Natural killer cell (primary cell): ENCODE data around the gene STK25. TPM values are rescaled to one million over a fixed set of nuclear protein-coding genes. Genes with fewer than 3 reads are reported as not detected.

ENCODE experiments used
- ATAC-seq, 3 donors: fragments of 150-1000 bp in 2 of 3; fragments of 200-7000 bp in 1 of 3; cut with Tn5 transposase; 1 replicate in 1 of 3; 2 replicates in 2 of 3; pipeline ENCODE4 v1.10.0; 2021; ENCODE audit warnings: mild to moderate bottlenecking in 2 of 3, moderate library complexity in 2 of 3
- DNase-seq, 2 donors: peaks; one replicate each; pipeline versions ENCODE4 v3.0.0 to v3.0.0-alpha.2; 2013 to 2021; ENCODE audit warnings: mixed read lengths in 1 of 2
- H3K27ac ChIP-seq: one replicate; pipeline ENCODE4 v1.5.1; 2013; ENCODE audit warnings: mild to moderate bottlenecking, low read length
- H3K27me3 ChIP-seq: one replicate; pipeline ENCODE4 v1.6.1; 2013; ENCODE audit warnings: low read length; ENCODE audit not compliant: control insufficient read depth, insufficient read depth
- H3K36me3 ChIP-seq: one replicate; pipeline ENCODE4 v1.6.1; 2013; ENCODE audit warnings: low read length; ENCODE audit not compliant: control insufficient read depth, insufficient read depth
- H3K4me1 ChIP-seq: one replicate; pipeline ENCODE4 v1.6.1; 2013; ENCODE audit warnings: low read length; ENCODE audit not compliant: control insufficient read depth, insufficient read depth
- H3K4me3 ChIP-seq: one replicate; pipeline ENCODE4 v1.5.1; 2013; ENCODE audit warnings: low read length
- H3K9me3 ChIP-seq: one replicate; pipeline ENCODE4 v1.6.1; 2013; ENCODE audit warnings: low read length; ENCODE audit not compliant: control insufficient read depth, insufficient read depth
- H3K27ac Mint-ChIP-seq, 2 donors: one replicate each; pipeline ENCODE4 v1.8.0; 2022; ENCODE audit warnings: mild to moderate bottlenecking in 2 of 2, mixed read lengths in 2 of 2, moderate library complexity in 1 of 2
- H3K27me3 Mint-ChIP-seq, 2 donors: one replicate each; pipeline ENCODE4 v1.8.0; 2022; ENCODE audit warnings: low read depth in 2 of 2, mixed read lengths in 2 of 2
- H3K36me3 Mint-ChIP-seq: one replicate; pipeline ENCODE4 v1.8.0; 2022; ENCODE audit warnings: mixed read lengths
- H3K4me1 Mint-ChIP-seq, 2 donors: one replicate each; pipeline ENCODE4 v1.8.0; 2022; ENCODE audit warnings: mixed read lengths in 2 of 2
- H3K4me3 Mint-ChIP-seq: one replicate; pipeline ENCODE4 v1.8.0; 2022; ENCODE audit warnings: mild to moderate bottlenecking, moderate library complexity, mixed read lengths
- H3K9me3 Mint-ChIP-seq, 2 donors: one replicate each; pipeline ENCODE4 v1.8.0; 2022; ENCODE audit warnings: mixed read lengths in 2 of 2
- CTCF ChIP-seq: fragments of 200-600 bp; IDR thresholded peaks from one replicate; pipeline ENCODE4 v1.8.0; 2022; ENCODE audit warnings: antibody characterized with exemption
- WGBS: methylation state at CpG from one replicate; pipeline ENCODE4 v1.1.7; 2013; ENCODE audit warnings: missing lambda C conversion rate; ENCODE audit not compliant: insufficient coverage; 5-methylcytosine and 5-hydroxymethylcytosine counted together
- intact Hi-C: fragments of 100-400 bp; cut with micrococcal nuclease; formaldehyde crosslinking; loops from one replicate; pipeline ENCODE4 v1.14.2; 2022
- total RNA-seq, 4 donors: library from RNA; stranded (reverse); fragments of 120-200 nt in 1 of 4; gene quantifications; one replicate each; pipeline versions ENCODE4 v1.2.3 to v1.2.4, GENCODE V29; 2013 to 2022

STK25 gene
- total RNA-seq, 3 donors from 2014 or later (not counting 1 experiment from before 2014, with no cell fraction given), result 110 to 140 (median 135) TPM

GRCh38 chr2:241548451-241548835 lies 40.1 kb upstream of the STK25 start:
- Mint-ChIP-seq H3K4me1 (no peaks in the 10 kb centered on the region), H3K4me3 (no peak overlapping the region), H3K27ac (no peak overlapping the region), H3K27me3 (peaks cover 0 to 14% of the 10 kb centered on the region in 2 donors), H3K36me3 (no peaks in the 10 kb centered on the region), H3K9me3 (no peaks in the 10 kb centered on the region)
- H3K27ac ChIP-seq, result no peak overlapping the region
- H3K36me3 ChIP-seq, result no peaks in the 10 kb centered on the region
- no peak overlapping the region for H3K4me3 ChIP-seq
- intact Hi-C loops, result no loop called here
- TF ChIP-seq CTCF, result no peak
- DNase-seq, result no peak
- no peaks in the 10 kb centered on the region for H3K9me3 ChIP-seq
- WGBS, result 70% methylated on average over 3 of the region's 3 CpGs
- no peak for ATAC-seq
- H3K4me1 ChIP-seq, result peaks cover 8% of the 10 kb centered on the region
- no peaks in the 10 kb centered on the region for H3K27me3 ChIP-seq

- Mint-ChIP-seq H3K4me3 (no peak overlapping the region), H3K36me3 (no peaks in the 10 kb centered on the region), H3K9me3 (no peaks in the 10 kb centered on the region), H3K4me1 (no peaks in the 10 kb centered on the region), H3K27me3 (peaks cover 0 to 11% of the 10 kb centered on the region in 2 donors), H3K27ac (no peak overlapping the region)
- intact Hi-C loops, result no loop called here
- no peak overlapping the region for H3K4me3 ChIP-seq
- no peaks in the 10 kb centered on the region for H3K36me3 ChIP-seq
- no peaks in the 10 kb centered on the region for H3K27me3 ChIP-seq
- 89% methylated on average over 16 of the region's 16 CpGs for WGBS
- no peaks in the 10 kb centered on the region for H3K9me3 ChIP-seq
- H3K4me1 ChIP-seq, result peaks cover 8% of the 10 kb centered on the region
- H3K27ac ChIP-seq, result no peak overlapping the region
- ATAC-seq (no peak), DNase-seq (no peak)
- no peak for TF ChIP-seq CTCF
Observed at GRCh38 chr2:241547781-241548450, 39.5 kb upstream of the STK25 start.

- H3K27ac Mint-ChIP-seq, result no peak overlapping the region
- H3K4me1 Mint-ChIP-seq, result no peaks in the 10 kb centered on the region
- TF ChIP-seq CTCF, result no peak
- no peaks in the 10 kb centered on the region for H3K9me3 Mint-ChIP-seq
- H3K27me3 Mint-ChIP-seq, result peaks cover 0 to 11% of the 10 kb centered on the region in 2 donors
- ATAC-seq (no peak), DNase-seq (no peak)
- Histone ChIP-seq H3K9me3 (no peaks in the 10 kb centered on the region), H3K27me3 (peaks cover 4% of the 10 kb centered on the region), H3K36me3 (no peaks in the 10 kb centered on the region), H3K4me1 (peaks cover 8% of the 10 kb centered on the region), H3K4me3 (no peak overlapping the region), H3K27ac (no peak overlapping the region)
- intact Hi-C loops, result no loop called here
- no peak overlapping the region for H3K4me3 Mint-ChIP-seq
- H3K36me3 Mint-ChIP-seq, result no peaks in the 10 kb centered on the region
- WGBS, result 55% methylated on average over 25 of the region's 25 CpGs
Observed at GRCh38 chr2:241546771-241547498, 38.6 kb upstream of the STK25 start.
